ENCODE data around the gene CACNG4. TPM values are rescaled to one million over a fixed set of nuclear protein-coding genes. Genes with fewer than 3 reads are reported as not detected.

Gene CACNG4
- polyA plus RNA-seq, 1 experiment, result 0.25 TPM

GRCh38 chr17:67041531-67041930 is 77.0 kb downstream of the CACNG4 start:
- CTCF ChIA-PET, result no interaction called here
- POLR2A ChIA-PET, result no interaction called here
- no peak for DNase-seq (ENCODE audit: low read depth, low spot score)
- H3K27me3 ChIP-seq (ENCODE audit: control insufficient read depth, insufficient read depth, low read length), result peaks cover 29% of the 10 kb centered on the region
- no peak for TF ChIP-seq CTCF (IDR thresholded peaks at IDR 0.05; ENCODE audit: low read depth, low read length)
- no peaks in the 10 kb centered on the region for H3K9me3 ChIP-seq (ENCODE audit: control insufficient read depth, insufficient read depth, low read length)
- H3K27ac ChIP-seq (ENCODE audit: low read depth, low read length), result no peak overlapping the region
- no peak overlapping the region for H3K4me3 ChIP-seq (ENCODE audit: low read depth, low read length)

- H3K9me3 ChIP-seq (ENCODE audit: control insufficient read depth, insufficient read depth, low read length), result no peaks in the 10 kb centered on the region
- ChIA-PET POLR2A (no interaction called here), CTCF (no interaction called here)
- no peak for TF ChIP-seq CTCF (IDR thresholded peaks at IDR 0.05; ENCODE audit: low read depth, low read length)
- H3K27ac ChIP-seq (ENCODE audit: low read depth, low read length), result no peak overlapping the region
- H3K27me3 ChIP-seq (ENCODE audit: control insufficient read depth, insufficient read depth, low read length), result peaks cover 27% of the 10 kb centered on the region
- no peak overlapping the region for H3K4me3 ChIP-seq (ENCODE audit: low read depth, low read length)
- no peak for DNase-seq (ENCODE audit: low read depth, low spot score)
Observed at GRCh38 chr17:67041941-67042899, 77.7 kb downstream of the CACNG4 start.

GRCh38 chr17:67043283-67043682 is 78.8 kb downstream of the CACNG4 start:
- DNase-seq (ENCODE audit: low read depth, low spot score), result no peak
- ChIA-PET POLR2A (no interaction called here), CTCF (no interaction called here)
- H3K4me3 ChIP-seq (ENCODE audit: low read depth, low read length), result no peak overlapping the region
- H3K27me3 ChIP-seq (ENCODE audit: control insufficient read depth, insufficient read depth, low read length), result peaks cover 27% of the 10 kb centered on the region
- TF ChIP-seq CTCF (IDR thresholded peaks at IDR 0.05; ENCODE audit: low read depth, low read length), result no peak
- H3K9me3 ChIP-seq (ENCODE audit: control insufficient read depth, insufficient read depth, low read length), result peaks cover 3% of the 10 kb centered on the region; the same call in 1 of the 2 replicates
- H3K27ac ChIP-seq (ENCODE audit: low read depth, low read length), result no peak overlapping the region

- no peak for DNase-seq (ENCODE audit: low read depth, low spot score)
- CTCF ChIA-PET, result no interaction called here
- H3K4me3 ChIP-seq (ENCODE audit: low read depth, low read length), result no peak within 1 kb of the TSS
- no peak for TF ChIP-seq CTCF (IDR thresholded peaks at IDR 0.05; ENCODE audit: low read depth, low read length)
- peaks cover 21% of the 10 kb centered on the region for H3K27me3 ChIP-seq (ENCODE audit: control insufficient read depth, insufficient read depth, low read length)
- POLR2A ChIA-PET, result no interaction called here
- no peak within 1 kb of the TSS for H3K27ac ChIP-seq (ENCODE audit: low read depth, low read length)
- peaks cover 4% of the 10 kb centered on the region; the same call in 1 of the 2 replicates for H3K9me3 ChIP-seq (ENCODE audit: control insufficient read depth, insufficient read depth, low read length)
Observed at GRCh38 chr17:67044016-67044772, 79.7 kb downstream of the CACNG4 start, which contains the start of gene CACNG1. TSS of gene CACNG1 (plus strand) at chr17:67044554. CDS start at chr17:67044661, 107 bp downstream.

- Histone ChIP-seq H3K27me3 (ENCODE audit: control insufficient read depth, insufficient read depth, low read length) (peaks cover 21% of the 10 kb centered on the region), H3K4me3 (ENCODE audit: low read depth, low read length) (no peak overlapping the region), H3K9me3 (ENCODE audit: control insufficient read depth, insufficient read depth, low read length) (peaks cover 11% of the 10 kb centered on the region; the same call in 1 of the 2 replicates), H3K27ac (ENCODE audit: low read depth, low read length) (no peak overlapping the region)
- ChIA-PET CTCF (no interaction called here), POLR2A (no interaction called here)
- no peak for TF ChIP-seq CTCF (IDR thresholded peaks at IDR 0.05; ENCODE audit: low read depth, low read length)
- DNase-seq (ENCODE audit: low read depth, low spot score), result no peak
Observed at GRCh38 chr17:67044940-67045339, 80.4 kb downstream of the CACNG4 start.
